DMS153 (cell line): Measurements from ENCODE around the gene SLC48A1.

Source experiments
- DNase-seq: peaks from one replicate; lab custom pipeline; 2025; lab: John Stamatoyannopoulos, UW

SLC48A1 gene

GRCh38 chr12:47744005-47744651, 28.9 kb upstream of the SLC48A1 start:
- peak; percentile 72 for DNase-seq

GRCh38 chr12:47744778-47745436, 28.1 kb upstream of the SLC48A1 start:
- no peak for DNase-seq

GRCh38 chr12:47745485-47746041, 27.5 kb upstream of the SLC48A1 start:
- no peak for DNase-seq

DNA sequence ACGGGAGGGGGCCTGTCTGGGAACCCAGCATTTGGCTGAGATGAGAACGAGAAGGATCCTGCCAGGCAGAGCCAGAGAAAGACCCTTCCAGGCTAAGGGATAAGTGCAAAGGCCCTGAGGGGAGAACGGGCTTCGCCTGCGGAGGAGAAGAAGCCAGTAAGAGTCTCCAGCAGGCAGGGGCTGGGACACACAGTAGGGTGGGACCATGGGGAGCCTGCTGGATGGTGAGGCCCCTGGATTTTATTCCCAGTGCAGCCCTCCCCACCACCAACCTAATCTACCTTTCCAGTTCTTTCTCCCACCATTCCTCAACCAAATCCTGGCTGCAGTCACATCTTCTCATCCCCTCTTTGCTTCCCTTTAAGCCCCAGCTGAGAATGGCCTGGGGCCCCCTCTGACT, 27.0 kb upstream of the SLC48A1 start:
- DNase-seq = no peak

DNA sequence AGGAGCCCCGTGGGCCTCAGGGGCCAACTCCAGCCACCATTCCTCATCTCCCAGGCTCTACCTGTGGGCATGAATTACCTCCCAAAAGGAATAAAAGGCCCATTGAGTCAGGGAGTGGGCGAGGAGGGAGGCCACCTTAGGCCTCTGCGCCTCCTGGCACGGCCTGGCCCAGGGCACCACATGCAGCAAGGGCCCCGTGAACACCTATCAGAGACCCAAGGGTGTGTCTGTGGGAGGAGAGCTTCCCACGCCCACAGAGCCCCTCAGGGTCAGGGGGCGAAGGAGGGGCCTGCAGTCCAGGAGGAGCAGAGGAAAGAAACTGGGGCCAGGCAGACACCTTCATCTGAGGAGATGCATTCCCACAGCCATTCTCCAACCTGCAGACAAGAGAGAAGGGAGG, 26.5 kb upstream of the SLC48A1 start:
- no peak for DNase-seq

GRCh38 chr12:47747126-47747525, 25.9 kb upstream of the SLC48A1 start:
- DNase-seq = no peak

DNA sequence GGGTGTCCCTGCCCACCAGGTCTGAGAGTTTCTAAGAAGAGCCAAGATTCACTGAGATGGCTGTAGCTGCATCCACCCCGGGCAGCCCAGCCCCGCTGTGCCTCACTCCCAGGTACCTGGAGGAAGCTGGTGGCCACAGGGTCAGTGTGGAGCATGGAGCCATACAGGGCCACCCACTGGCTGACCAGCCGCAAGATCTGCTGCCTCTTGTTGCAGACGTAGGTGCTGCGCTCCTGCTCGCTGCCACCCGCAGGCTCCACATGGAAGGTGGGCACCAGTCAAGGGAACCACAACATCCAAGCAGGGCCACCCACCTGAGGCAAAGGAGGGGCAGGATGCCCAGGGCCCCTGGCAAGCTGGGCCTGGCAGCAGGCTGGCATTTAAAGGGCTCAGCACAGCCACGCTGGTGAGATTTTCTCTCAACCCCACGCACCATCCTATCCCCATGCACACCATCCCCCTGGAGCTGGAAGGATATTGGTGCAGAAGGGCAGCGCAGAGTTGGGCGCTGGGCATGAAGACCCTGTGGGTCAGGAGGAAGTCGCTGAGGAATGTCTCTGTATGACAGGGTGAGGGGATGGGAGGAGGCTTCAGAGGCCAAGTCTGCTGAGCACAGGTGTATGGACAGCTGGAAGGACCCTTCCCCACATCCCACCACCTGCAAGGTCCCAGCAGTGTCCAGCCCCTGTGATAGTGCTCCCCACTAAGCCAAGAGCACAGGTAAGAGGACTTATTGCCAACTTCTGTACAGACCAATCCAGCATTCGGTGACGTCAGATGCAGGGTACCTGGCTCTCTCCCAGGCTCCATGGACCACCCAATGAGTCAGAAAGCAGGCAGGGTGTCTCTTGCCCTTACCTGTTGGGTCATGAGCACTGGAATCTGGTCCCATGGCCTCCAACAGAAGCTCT, 25.2 kb upstream of the SLC48A1 start:
- DNase-seq = no peak

DNA sequence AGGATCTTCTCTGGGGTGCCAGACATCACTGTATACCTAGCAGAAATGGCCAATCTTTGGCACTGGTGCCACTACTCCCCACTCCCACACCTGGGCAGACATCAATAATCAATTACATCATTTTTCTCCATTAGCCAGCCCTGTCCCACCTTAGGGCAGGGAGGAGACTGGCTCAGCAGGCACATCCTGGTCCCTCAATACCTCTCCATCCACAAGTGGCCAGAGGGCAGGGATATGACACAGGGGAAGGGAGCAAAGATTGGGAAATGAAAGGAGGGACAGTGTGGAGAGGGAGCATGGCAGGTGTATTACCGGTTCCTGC, 24.6 kb upstream of the SLC48A1 start:
- no peak for DNase-seq

- DNase-seq = no peak
Measured at GRCh38 chr12:47748899-47749298, 24.1 kb upstream of the SLC48A1 start.

- no peak for DNase-seq
Measured at GRCh38 chr12:47750229-47750798, 22.7 kb upstream of the SLC48A1 start.

- no peak for DNase-seq
Measured at GRCh38 chr12:47750916-47751470, 22.0 kb upstream of the SLC48A1 start.

DNA sequence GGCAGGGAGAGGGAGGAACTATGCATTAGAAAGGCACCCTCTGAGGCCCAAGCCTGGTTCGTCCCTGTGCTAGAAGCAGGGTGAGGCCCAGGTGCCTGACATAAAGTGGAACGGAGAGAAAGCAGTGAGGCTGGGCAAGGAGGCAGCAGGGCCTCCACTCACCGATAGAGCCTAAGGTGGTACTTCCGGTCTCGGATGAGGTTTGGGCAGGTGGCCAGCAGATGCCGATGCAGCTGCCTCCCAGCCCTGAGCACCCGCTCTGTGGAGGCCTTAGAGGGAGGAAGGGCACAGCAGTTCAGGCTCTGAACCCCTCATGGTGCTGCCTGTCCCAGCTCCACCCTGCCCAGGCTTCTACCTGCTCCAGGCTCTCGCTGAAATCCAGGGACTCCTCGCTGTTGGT, 21.5 kb upstream of the SLC48A1 start:
- no peak for DNase-seq

- no peak for DNase-seq
Measured at GRCh38 chr12:47752121-47752520, 20.9 kb upstream of the SLC48A1 start.

GRCh38 chr12:47752552-47752951, 20.5 kb upstream of the SLC48A1 start:
- DNase-seq = no peak

GRCh38 chr12:47753021-47754001, 19.7 kb upstream of the SLC48A1 start:
- DNase-seq = peak; percentile 32

- DNase-seq = no peak
Measured at GRCh38 chr12:47754126-47754525, 18.9 kb upstream of the SLC48A1 start.

DNA sequence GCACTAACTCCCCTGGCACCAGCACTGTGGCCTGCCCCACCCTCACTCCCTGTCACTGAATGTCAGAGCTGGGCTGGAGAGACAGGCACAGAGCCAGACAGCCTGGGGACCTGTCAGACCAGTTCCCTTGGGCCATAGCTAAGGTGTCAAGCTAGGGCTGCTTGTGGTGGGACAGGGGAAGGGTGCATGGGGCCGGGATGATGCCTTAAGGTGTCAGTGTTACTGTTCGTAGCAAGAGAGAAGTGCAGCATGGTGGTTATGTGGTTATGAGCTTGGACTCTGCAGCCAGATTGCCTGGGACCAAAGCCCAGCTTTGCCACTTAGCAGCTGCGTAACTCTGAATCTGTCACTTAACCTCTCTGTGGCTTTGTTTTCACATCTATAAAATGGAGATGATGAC, 18.2 kb upstream of the SLC48A1 start:
- no peak for DNase-seq

DNA sequence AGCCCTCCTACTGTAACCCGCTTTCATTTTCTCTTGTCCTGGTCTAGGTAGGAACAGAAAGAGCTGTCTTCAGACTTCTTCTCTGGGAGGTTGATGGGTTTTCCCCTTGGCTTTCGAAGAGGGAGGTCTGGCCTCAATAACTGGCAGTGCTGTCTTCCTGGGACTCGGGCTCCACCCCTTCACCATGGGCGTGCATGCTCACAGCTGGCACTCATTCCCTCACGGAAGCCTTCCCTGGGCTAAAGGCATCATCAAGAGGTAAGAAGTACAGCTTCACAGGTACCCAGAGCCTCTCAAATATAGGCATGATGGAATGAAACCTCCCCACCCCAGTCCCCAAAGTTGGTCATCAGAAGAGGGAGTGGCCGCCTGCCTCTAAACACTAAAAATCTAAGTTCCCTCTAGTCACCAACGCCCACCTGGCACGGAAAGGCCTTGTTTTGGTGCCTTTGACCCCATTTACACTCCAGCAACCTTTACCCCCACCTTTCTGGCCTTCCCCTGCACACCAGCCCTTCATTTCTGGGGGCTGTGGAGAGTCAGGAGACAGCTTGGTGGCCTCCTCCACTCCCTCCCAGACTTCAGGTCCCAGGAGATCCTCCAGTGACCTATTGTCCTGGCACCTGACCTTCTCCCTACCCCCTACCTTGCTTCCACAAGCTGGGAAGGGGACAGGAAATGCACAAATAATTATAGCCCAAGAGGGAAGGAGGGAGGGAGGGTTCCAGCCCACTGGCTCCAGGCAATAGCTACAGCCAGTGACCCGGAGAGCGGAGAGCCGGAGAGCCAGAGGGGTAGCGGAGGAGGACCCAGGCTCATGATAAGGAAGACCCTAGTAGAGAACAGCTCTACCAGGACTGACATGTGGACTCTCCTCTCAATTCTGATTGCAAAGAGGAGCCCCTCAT, 17.1 kb upstream of the SLC48A1 start:
- DNase-seq = no peak

- no peak for DNase-seq
Measured at GRCh38 chr12:47757364-47757839, 15.6 kb upstream of the SLC48A1 start.
